Prostate gland (tissue), 2 donors: ENCODE data around the gene NLGN2.
A peak's percentile ranks its signal among the peaks of the same experiment; 100 is the strongest.

Source experiments
- POLR2A ChIP-seq: fragments of 450-650 bp; IDR thresholded peaks from one replicate; pipeline ENCODE4 v1.6.1; 2016; ENCODE audit warnings: antibody characterized with exemption, mild to moderate bottlenecking
- TF ChIP-seq, protein P1 (sequence below), 4 experiments: fragments of 200-600 bp in 2 of 4; fragments of 450-650 bp in 2 of 4; sonication (generic) in 2 of 4; IDR thresholded peaks; 1 replicate in 3 of 4; 2 replicates in 1 of 4; pipeline ENCODE4 v1.5.1; 2016 to 2019; ENCODE audit warnings: antibody characterized with exemption in 4 of 4, mild to moderate bottlenecking in 2 of 4, moderate library complexity in 2 of 4

GRCh38 chr17:7394452-7395191, 13.0 kb upstream of the NLGN2 start, which contains the start of gene PLSCR3:
- TF ChIP-seq POLR2A, result peak; percentile 89
- TF ChIP-seq, protein P1, sequence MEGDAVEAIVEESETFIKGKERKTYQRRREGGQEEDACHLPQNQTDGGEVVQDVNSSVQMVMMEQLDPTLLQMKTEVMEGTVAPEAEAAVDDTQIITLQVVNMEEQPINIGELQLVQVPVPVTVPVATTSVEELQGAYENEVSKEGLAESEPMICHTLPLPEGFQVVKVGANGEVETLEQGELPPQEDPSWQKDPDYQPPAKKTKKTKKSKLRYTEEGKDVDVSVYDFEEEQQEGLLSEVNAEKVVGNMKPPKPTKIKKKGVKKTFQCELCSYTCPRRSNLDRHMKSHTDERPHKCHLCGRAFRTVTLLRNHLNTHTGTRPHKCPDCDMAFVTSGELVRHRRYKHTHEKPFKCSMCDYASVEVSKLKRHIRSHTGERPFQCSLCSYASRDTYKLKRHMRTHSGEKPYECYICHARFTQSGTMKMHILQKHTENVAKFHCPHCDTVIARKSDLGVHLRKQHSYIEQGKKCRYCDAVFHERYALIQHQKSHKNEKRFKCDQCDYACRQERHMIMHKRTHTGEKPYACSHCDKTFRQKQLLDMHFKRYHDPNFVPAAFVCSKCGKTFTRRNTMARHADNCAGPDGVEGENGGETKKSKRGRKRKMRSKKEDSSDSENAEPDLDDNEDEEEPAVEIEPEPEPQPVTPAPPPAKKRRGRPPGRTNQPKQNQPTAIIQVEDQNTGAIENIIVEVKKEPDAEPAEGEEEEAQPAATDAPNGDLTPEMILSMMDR (IDR thresholded peaks at IDR 0.05), result peak; percentile 15 to 50 (median 38)
